ENCODE measurements around the gene PDK2. TPM values are rescaled to one million over a fixed set of nuclear protein-coding genes. Genes with fewer than 3 reads are reported as not detected.
A peak's percentile ranks its signal among the peaks of the same experiment; 100 is the strongest.

The PDK2 gene
- total and polyA plus RNA-seq, 2 of the 4 experiments (the other 2 are of a cell fraction) = 26.7 to 104 TPM

- Histone ChIP-seq H3K56ac (ENCODE audit: extremely low read depth, insufficient read depth, low read length) (no peak overlapping the region), H3K79me1 (ENCODE audit: low read depth in 1 of 2, low read length in 2 of 2) (peaks cover 0 to 5% of the 10 kb centered on the region in 2 experiments; a peak in 1 of 4 replicates), H3K14ac (replicated peaks; ENCODE audit: low read depth, low read length) (no peak overlapping the region), H3K4me3 (ENCODE audit: insufficient read depth, low read depth, low read length) (no peak overlapping the region), H3K27ac (ENCODE audit: insufficient read depth, low read length) (no peak overlapping the region), H3K9me3 (ENCODE audit: control insufficient read depth, insufficient read depth, low read length) (no peaks in the 10 kb centered on the region), H2BK5ac (ENCODE audit: low read depth, low read length, poor library complexity, severe bottlenecking) (no peak overlapping the region), H3K27me3 (ENCODE audit: control insufficient read depth, insufficient read depth, low read length) (no peaks in the 10 kb centered on the region), H3K4ac (ENCODE audit: low read depth, low read length) (no peak overlapping the region), H2BK20ac (ENCODE audit: low read depth, low read length) (no peak overlapping the region), H4K8ac (ENCODE audit: low read depth in 2 of 2, low read length in 2 of 2) (no peak overlapping the region), H2AK5ac (ENCODE audit: low read depth, low read length) (0 out of 2 replicates have a peak overlapping the region, but pooled peaks have one; percentile 13), H2BK15ac (ENCODE audit: low read depth, low read length) (no peak overlapping the region), H2AFZ (replicated peaks; ENCODE audit: low read length, poor library complexity) (peak overlapping the region; percentile 54), H3K36me3 (ENCODE audit: control insufficient read depth, insufficient read depth, low read length) (peaks cover 26% of the 10 kb centered on the region), H4K20me1 (ENCODE audit: insufficient read depth, low read length) (peaks cover 7% of the 10 kb centered on the region), H4K91ac (ENCODE audit: insufficient read depth, low read depth, low read length) (no peak overlapping the region), H3K23ac (ENCODE audit: low read depth, low read length) (no peak overlapping the region), H3K4me1 (ENCODE audit: control insufficient read depth, insufficient read depth, low read length) (peaks cover 18% of the 10 kb centered on the region), H3K4me2 (ENCODE audit: low read depth, low read length) (no peak overlapping the region), H2AK9ac (replicated peaks; ENCODE audit: low read depth, low read length, poor library complexity) (peak overlapping the region; percentile 70), H2BK120ac (ENCODE audit: low read depth, low read length) (no peak overlapping the region), H3K9ac (ENCODE audit: low read depth, low read length) (no peak overlapping the region), H3K18ac (ENCODE audit: low read depth, low read length) (no peak overlapping the region), H3K9me1 (ENCODE audit: insufficient read depth, low read length) (peaks cover 9% of the 10 kb centered on the region; the same call in 1 of the 2 replicates), H4K5ac (ENCODE audit: low read depth, low read length) (no peak overlapping the region)
- ChIA-PET CTCF (no interaction called here), POLR2A (ENCODE audit: unreplicated experiment) (interaction anchor here (0.5 kb wide), 1 partner anchor 261 kb away, joined by 4 read pairs; no protein-coding TSS in a partner anchor)
- ATAC-seq (ENCODE audit: low read depth) = no peak
- TF ChIP-seq CHD1 (IDR thresholded peaks at IDR 0.05; ENCODE audit: low read depth, low read length) (no peak), RFX5 (IDR thresholded peaks at IDR 0.05; ENCODE audit: low read depth, low read length) (no peak), RAD21 (IDR thresholded peaks at IDR 0.05; ENCODE audit: low read length) (no peak)
- intact Hi-C loops (cut with micrococcal nuclease) (no loop called here), dilution Hi-C loops (cut with HindIII; ENCODE audit: low sequenced_read_pairs, unreplicated experiment) (no loop called here), in situ Hi-C loops (cut with MboI; ENCODE audit: low sequenced_read_pairs) (no loop called here)
- no peak for DNase-seq
- 100% methylated on average over 2 of the region's 15 CpGs; no CpG with 5 or more reads in 1 of the 2 experiments for whole genome bisulfite sequencing, 2 experiments (ENCODE audit: extremely low coverage in 2 of 2, insufficient read length in 1 of 2)
- no TSS peak for BruUV-seq (replicated peaks)
Observed at GRCh38 chr17:50102164-50102991, 7.2 kb downstream of the PDK2 start.
